Measurements from ENCODE around the gene RXRA. TPM values are rescaled to one million over a fixed set of nuclear protein-coding genes. Genes with fewer than 3 reads are reported as not detected.

RXRA gene
- total RNA-seq, 1 experiment from 2014 or later, result 31.6 TPM

DNA sequence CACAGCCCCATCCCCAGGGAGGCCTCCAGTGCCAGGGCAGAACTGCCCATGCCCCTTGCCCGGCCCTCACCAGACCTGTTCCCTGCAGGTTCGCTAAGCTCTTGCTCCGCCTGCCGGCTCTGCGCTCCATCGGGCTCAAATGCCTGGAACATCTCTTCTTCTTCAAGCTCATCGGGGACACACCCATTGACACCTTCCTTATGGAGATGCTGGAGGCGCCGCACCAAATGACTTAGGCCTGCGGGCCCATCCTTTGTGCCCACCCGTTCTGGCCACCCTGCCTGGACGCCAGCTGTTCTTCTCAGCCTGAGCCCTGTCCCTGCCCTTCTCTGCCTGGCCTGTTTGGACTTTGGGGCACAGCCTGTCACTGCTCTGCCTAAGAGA is 110.1 kb downstream of the RXRA start:
- H3K36me3 ChIP-seq (ENCODE audit: control insufficient read depth, insufficient read depth, low read length), result no peaks in the 10 kb centered on the region
- TF ChIP-seq, protein P1, sequence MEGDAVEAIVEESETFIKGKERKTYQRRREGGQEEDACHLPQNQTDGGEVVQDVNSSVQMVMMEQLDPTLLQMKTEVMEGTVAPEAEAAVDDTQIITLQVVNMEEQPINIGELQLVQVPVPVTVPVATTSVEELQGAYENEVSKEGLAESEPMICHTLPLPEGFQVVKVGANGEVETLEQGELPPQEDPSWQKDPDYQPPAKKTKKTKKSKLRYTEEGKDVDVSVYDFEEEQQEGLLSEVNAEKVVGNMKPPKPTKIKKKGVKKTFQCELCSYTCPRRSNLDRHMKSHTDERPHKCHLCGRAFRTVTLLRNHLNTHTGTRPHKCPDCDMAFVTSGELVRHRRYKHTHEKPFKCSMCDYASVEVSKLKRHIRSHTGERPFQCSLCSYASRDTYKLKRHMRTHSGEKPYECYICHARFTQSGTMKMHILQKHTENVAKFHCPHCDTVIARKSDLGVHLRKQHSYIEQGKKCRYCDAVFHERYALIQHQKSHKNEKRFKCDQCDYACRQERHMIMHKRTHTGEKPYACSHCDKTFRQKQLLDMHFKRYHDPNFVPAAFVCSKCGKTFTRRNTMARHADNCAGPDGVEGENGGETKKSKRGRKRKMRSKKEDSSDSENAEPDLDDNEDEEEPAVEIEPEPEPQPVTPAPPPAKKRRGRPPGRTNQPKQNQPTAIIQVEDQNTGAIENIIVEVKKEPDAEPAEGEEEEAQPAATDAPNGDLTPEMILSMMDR (IDR thresholded peaks at IDR 0.05), result no peak
- TF ChIP-seq POLR2AphosphoS5 (IDR thresholded peaks at IDR 0.05; ENCODE audit: low read depth, low read length) (no peak), TCF7L2 (IDR thresholded peaks at IDR 0.05; ENCODE audit: low read depth, low read length) (no peak), SIN3A (IDR thresholded peaks at IDR 0.05; ENCODE audit: borderline replicate concordance, insufficient read depth, low read depth, low read length) (no peak)
- TF ChIP-seq, protein P2, sequence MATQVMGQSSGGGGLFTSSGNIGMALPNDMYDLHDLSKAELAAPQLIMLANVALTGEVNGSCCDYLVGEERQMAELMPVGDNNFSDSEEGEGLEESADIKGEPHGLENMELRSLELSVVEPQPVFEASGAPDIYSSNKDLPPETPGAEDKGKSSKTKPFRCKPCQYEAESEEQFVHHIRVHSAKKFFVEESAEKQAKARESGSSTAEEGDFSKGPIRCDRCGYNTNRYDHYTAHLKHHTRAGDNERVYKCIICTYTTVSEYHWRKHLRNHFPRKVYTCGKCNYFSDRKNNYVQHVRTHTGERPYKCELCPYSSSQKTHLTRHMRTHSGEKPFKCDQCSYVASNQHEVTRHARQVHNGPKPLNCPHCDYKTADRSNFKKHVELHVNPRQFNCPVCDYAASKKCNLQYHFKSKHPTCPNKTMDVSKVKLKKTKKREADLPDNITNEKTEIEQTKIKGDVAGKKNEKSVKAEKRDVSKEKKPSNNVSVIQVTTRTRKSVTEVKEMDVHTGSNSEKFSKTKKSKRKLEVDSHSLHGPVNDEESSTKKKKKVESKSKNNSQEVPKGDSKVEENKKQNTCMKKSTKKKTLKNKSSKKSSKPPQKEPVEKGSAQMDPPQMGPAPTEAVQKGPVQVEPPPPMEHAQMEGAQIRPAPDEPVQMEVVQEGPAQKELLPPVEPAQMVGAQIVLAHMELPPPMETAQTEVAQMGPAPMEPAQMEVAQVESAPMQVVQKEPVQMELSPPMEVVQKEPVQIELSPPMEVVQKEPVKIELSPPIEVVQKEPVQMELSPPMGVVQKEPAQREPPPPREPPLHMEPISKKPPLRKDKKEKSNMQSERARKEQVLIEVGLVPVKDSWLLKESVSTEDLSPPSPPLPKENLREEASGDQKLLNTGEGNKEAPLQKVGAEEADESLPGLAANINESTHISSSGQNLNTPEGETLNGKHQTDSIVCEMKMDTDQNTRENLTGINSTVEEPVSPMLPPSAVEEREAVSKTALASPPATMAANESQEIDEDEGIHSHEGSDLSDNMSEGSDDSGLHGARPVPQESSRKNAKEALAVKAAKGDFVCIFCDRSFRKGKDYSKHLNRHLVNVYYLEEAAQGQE (IDR thresholded peaks at IDR 0.05; ENCODE audit: insufficient read depth in 1 of 2, low read depth in 2 of 2, low read length in 1 of 2), result no peak
- no peaks in the 10 kb centered on the region for H3K27me3 ChIP-seq (ENCODE audit: control insufficient read depth, insufficient read depth, low read length)
- DNase-seq (ENCODE audit: low read depth, low spot score) (no peak), ATAC-seq (no peak)
- intact Hi-C loops (cut with micrococcal nuclease; ENCODE audit: unreplicated experiment), result no loop called here
- H3K4me1 ChIP-seq (ENCODE audit: control insufficient read depth, insufficient read depth, low read length), result no peaks in the 10 kb centered on the region
- H3K9me3 ChIP-seq (ENCODE audit: control insufficient read depth, insufficient read depth, low read depth, low read length), result no peaks in the 10 kb centered on the region
- BruUV-seq (replicated peaks), result no TSS peak
- no peak overlapping the region for H3K27ac ChIP-seq (ENCODE audit: low read length)
- ChIA-PET CTCF (no interaction called here), POLR2A (no interaction called here)
- in situ Hi-C loops (cut with HindIII; ENCODE audit: low pct_unique_long_range_greater_than_20kb, low sequenced_read_pairs), result no loop called here
- no peak overlapping the region for H3K4me3 ChIP-seq (ENCODE audit: low read depth in 2 of 2, low read length in 2 of 2)

DNA sequence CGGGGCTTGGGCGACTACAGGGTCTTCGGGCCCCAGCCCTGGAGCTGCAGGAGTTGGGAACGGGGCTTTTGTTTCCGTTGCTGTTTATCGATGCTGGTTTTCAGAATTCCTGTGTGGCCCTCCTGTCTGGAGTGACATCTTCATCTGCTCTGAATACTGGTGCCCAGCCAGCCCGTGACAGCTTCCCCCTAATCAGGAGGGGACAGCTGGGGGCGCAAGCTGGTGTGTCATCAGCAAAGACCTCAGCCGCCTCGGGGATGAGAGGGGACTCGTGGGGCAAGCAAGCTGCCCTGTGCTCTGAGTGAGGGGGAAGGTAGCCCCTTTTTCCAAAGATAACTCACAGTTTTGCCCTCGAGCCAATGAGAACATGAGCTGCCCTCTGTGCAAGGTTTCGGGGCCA is 110.7 kb downstream of the RXRA start:
- Histone ChIP-seq H3K4me3 (ENCODE audit: low read depth in 2 of 2, low read length in 2 of 2) (no peak overlapping the region), H3K9me3 (ENCODE audit: control insufficient read depth, insufficient read depth, low read depth, low read length) (no peaks in the 10 kb centered on the region), H3K27me3 (ENCODE audit: control insufficient read depth, insufficient read depth, low read length) (no peaks in the 10 kb centered on the region), H3K36me3 (ENCODE audit: control insufficient read depth, insufficient read depth, low read length) (no peaks in the 10 kb centered on the region), H3K4me1 (ENCODE audit: control insufficient read depth, insufficient read depth, low read length) (no peaks in the 10 kb centered on the region), H3K27ac (ENCODE audit: low read length) (no peak overlapping the region)
- in situ Hi-C loops (cut with HindIII; ENCODE audit: low pct_unique_long_range_greater_than_20kb, low sequenced_read_pairs) (no loop called here), intact Hi-C loops (cut with micrococcal nuclease; ENCODE audit: unreplicated experiment) (no loop called here)
- ATAC-seq (no peak), DNase-seq (ENCODE audit: low read depth, low spot score) (no peak)
- TF ChIP-seq, protein P2 (IDR thresholded peaks at IDR 0.05; ENCODE audit: insufficient read depth in 1 of 2, low read depth in 2 of 2, low read length in 1 of 2), result no peak
- TF ChIP-seq TCF7L2 (IDR thresholded peaks at IDR 0.05; ENCODE audit: low read depth, low read length) (no peak), SIN3A (IDR thresholded peaks at IDR 0.05; ENCODE audit: borderline replicate concordance, insufficient read depth, low read depth, low read length) (no peak), POLR2AphosphoS5 (IDR thresholded peaks at IDR 0.05; ENCODE audit: low read depth, low read length) (no peak)
- TF ChIP-seq, protein P1 (IDR thresholded peaks at IDR 0.05), result no peak
- BruUV-seq (replicated peaks), result no TSS peak
- CTCF ChIA-PET, result no interaction called here
- POLR2A ChIA-PET, result no interaction called here

Measured in Panc1 (cell line).